ENCODE results near the gene HCN2.
"Not testable (repeated sequence)": the region's sequence is repeated elsewhere in the genome, so short reads cannot be mapped to it uniquely, and the experiment has no call there.

HCN2 gene

DNA sequence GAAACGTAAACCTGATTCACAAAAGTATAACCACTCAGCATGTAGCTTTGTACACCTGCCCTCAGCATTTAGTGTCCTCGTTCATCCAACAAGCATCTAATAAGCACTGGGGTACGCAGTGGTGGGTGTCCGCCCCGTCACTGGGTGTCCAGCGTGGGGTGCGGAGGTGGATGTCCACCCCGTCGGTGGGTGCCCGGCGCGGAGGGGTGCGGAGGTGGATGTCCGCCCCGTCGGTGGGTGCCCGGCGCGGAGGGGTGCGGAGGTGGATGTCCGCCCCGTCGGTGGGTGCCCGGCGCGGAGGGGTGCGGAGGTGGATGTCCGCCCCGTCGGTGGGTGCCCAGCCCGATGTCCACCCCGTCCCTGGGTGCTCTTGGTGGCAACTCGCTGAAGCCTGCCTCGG, 4.5 kb upstream of the HCN2 start:
- DNase-seq (ENCODE audit: low read depth in 2 of 2) = not testable (repeated sequence)

DNA sequence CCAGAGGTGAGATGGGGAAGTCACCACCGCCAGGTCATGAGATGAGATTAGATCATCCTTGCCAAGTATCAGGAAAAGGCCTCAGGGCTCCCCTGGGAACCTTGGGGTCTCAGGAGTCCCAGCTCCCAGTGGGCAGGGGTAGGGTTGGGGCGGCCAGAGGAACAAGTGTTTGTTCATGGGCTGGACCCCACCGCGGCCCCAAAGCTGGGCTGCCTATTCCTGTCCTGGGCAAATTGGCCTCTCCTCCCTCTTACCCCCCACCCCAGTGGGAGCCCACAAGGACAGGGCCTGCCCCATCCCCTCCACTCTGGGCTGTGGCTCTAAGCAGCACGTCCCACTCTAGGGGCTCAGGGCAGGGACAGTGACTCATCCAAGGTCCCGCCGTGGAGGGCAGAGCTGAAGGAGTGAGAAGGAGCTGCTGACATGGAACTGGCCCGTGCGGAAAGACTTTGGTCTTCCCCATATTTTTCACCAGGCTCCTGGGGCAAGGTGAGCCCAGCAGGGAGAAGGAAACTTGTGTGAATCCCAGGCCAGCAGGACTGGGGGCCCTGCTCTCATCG, 4.0 kb upstream of the HCN2 start:
- DNase-seq (ENCODE audit: low read depth in 2 of 2) = no peak

DNA sequence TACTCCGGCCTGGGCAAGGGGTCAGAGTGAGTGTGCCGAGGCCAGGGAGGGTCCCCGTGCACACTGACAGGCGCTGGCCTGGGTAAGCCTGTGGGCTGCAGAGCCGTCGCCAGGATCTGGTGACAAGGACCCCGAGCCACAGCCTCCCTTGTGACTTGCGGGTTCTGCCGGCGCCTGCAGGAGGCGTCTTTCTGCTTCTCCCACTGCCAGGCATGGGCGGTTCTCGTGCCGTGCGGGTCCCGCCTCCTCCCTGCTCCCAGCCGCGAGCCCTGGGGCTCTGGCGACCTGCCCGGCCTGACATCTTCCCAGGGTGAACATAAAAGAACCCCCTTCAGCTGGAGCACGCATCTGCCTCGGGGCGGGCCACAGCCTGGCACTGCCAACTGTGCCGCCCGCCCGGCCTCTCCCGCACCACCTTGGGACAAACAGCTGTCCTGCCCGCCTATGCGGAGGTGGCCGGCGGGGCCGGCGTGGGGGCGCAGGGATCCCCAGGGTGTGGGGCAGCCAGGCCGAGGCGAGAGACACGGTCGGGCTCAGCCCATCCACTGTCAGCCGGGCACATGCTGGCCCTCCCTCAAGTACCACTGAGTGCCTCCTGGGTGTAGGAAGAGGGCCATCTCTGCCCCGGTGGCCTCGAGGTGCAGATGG, 1.5 kb upstream of the HCN2 start:
- peak in 1 of 2 donors; percentile 57 for DNase-seq (ENCODE audit: low read depth in 2 of 2)

DNA sequence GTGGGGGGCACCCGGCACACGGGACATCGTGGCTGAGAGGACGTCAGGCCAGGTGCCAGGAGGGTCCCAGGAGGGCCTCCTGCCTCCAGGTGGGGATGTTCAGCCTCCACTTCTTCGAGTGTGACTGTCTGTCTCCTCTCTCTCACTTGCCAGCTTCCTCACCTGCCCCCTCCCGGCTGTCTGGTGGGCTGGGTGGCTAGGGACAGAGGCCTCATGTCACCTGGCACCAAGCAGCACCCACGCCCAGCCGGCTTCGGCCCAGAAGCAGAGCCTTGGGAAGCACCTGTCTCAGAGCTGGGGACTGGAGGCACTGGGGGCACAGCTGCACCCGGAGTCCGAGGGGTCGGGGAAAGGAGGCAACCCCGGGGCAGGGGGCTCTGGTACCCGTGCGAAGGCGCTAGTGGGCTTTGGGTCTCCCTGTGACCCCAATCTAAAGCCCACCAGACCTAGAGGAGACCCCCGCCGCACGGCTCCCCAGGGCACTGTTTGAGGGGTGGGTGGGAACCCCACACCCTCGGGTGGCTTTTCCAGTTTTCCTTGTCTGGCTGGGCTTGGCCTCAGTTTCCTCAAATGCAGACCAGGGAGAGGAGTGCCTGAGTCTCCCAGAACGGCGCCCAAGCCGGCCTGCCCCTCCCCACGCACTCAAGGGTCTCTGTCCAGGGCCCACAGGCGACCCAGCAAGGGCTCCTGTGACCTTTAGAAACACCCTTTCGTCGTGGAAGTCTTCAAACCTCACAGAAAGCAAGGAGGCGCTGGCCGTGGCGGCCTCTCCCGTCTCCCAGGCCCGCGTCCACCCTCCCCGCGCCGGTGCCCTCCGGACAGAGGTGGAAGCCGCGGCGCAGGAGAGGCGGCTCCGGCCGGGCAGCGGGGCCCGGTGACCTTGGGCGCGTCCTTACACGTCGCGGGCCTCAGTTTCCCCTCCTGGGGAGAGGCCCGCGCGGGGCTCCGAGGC, 664 bp upstream of the HCN2 start:
- DNase-seq (ENCODE audit: low read depth in 2 of 2) = no peak

DNA sequence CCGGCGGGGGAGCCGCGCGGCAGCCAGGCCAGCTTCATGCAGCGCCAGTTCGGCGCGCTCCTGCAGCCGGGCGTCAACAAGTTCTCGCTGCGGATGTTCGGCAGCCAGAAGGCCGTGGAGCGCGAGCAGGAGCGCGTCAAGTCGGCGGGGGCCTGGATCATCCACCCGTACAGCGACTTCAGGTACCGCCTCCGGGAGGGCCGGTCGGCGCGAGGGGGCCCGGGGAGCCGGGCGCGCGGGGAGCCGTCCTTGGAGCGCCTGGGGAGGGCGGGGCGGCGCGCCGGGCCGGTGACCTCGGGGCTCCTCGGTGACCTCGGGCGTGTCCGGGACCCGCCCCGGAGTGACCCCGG, 690 bp downstream of the HCN2 start:
- DNase-seq (ENCODE audit: low read depth in 2 of 2) = no peak

DNA sequence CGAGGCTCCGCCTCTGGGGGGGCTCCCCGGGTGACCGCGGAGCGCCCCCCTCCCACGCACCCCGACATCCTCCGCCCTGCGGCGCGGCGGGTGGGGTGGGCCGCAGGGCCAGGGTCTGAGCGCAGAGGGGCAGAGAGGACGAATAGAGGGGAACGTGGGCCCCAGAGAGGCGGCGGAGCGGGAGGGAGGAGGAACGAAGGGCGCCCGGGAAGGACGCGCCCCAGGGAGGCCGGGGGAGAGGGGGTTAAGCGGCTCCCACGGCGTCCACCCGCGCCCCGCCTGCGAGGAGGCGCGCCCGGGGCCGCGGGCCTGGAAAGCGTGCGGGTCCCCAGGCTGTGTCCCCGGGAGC, 1.0 kb downstream of the HCN2 start:
- no peak for DNase-seq (ENCODE audit: low read depth in 2 of 2)

DNA sequence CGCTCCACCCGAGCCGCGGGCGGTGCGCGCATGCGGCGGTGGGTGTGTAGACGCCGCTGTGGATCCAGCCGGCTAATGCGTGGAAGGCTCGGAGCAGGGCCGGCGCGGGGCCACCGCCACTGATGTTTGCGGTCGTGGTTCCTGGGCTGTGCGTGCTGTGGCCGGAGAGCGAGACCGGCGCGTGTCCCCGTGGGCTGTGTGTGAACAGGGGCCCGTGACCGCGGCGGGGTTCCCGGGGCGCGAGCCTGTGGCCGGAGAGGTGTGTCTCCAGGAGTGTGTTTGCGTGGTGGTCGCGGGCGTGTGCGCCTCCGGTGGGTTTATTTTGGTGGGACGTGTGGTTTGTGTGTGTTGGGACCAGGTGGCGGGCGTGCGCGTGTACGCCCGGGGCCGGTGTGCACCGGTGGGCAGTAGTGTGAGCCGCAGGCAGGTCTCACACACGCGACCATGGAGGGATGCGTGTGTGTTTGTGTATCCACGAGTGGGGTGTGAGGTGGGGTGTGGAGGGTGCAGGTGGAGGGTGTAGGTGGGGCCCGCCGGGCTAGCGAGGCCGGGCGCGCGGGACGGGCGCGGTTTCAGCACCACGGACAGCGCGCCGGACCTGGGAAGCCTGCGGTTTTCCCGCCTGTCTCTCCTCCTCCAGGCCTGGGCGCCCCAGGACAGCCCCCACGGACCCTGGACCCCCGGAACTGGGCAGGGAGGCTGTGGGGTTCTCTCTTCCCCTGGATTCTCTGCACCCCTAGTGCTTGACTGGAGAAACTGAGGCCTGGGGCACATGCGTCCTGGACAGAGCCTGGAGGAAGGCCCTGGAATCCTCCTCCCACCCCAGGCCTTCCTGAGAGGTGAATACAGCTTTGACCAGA, 1.6 kb downstream of the HCN2 start:
- DNase-seq (ENCODE audit: low read depth in 2 of 2) = no peak

DNA sequence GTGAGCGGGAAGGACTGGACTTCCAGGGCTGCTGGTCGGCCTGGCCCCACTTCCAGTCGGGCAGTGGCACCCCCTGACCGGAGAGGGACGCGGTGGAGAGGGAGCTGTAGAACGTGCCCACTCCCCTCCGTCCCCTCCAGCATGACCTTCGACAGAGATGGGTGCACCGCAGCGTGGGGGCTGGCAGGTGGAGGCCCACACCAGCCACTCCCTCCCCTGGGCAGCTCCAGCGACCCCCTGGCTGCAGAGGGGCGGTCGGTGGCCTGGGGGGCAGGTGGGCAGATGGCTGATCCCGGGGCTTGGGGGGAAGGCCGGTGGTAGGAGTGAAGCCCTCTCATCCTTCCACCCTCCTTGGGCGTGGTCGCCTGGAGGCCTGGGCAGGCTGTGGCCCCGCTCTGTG, 2.4 kb downstream of the HCN2 start:
- DNase-seq (ENCODE audit: low read depth in 2 of 2) = no peak

DNA sequence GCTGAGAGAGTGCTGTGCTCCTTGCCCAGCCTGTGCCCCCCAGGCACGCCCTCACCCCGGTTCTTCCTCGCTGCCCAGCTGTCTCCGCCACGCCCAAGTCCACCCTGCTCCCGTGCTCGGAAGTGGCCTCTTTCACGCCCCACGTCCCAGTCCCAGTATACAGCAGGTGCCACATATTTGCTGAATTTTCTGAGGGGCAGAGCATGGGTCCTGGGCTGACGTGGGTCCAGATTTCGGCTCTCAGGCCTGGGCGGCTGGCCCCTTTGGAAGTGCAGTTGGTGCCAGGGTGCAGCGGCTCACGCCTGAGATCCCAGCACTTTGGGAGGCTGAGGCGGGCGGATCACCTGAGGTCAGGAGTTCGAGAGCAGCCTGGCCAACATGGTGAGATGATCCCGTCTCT, 3.4 kb downstream of the HCN2 start:
- DNase-seq (ENCODE audit: low read depth in 2 of 2) = no peak

DNA sequence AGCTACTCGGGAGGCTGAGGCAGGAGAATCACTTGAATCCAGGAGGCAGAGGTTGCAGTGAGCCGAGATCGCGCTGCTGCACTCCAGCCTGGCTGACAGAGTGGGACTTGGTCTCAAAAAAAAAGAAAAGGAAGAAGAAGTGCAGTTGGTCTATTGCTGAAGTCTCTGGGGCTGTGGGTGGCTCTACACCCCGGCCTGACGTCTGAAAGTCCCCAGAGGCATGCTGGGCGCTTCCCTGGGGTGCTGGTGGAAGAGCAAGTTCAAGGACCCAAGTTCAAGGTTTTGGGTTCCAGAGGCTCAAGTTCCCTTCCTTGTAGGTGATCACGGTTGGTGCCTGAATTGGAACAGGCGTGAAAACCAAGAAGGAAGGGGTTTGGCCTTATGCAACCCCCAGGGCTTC, 3.8 kb downstream of the HCN2 start:
- no peak for DNase-seq (ENCODE audit: low read depth in 2 of 2)

DNA sequence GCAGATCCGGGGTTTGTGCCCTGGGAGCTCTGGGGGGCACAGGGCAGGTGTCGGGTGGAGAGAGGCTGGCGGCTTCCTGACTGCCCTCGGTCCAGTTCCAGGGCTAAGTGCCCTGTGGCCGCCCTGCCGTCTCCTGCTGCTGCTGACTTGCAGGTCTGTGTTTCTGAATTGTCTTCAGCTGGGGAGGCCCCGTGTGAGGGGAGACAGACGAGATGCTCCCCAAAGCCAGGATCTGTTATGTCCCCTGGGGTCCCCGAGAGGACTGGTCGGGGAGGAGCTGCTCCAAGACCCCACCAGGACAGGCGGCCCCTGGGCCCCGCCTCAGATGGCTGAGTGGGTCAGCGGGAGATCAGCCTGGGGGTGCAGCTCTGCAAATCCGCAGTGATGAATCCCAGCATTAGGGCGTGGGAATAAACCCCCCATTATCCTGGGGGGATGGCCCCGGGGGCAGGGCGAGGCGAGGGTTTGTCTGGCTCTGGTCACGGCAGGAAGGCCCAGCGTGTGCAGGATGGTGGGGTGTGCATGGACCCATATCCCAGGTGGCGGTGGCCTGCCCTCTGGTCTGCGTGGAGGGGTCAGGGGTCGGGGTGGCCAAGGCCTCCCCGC, 4.7 kb downstream of the HCN2 start:
- no peak for DNase-seq (ENCODE audit: low read depth in 2 of 2)

DNA sequence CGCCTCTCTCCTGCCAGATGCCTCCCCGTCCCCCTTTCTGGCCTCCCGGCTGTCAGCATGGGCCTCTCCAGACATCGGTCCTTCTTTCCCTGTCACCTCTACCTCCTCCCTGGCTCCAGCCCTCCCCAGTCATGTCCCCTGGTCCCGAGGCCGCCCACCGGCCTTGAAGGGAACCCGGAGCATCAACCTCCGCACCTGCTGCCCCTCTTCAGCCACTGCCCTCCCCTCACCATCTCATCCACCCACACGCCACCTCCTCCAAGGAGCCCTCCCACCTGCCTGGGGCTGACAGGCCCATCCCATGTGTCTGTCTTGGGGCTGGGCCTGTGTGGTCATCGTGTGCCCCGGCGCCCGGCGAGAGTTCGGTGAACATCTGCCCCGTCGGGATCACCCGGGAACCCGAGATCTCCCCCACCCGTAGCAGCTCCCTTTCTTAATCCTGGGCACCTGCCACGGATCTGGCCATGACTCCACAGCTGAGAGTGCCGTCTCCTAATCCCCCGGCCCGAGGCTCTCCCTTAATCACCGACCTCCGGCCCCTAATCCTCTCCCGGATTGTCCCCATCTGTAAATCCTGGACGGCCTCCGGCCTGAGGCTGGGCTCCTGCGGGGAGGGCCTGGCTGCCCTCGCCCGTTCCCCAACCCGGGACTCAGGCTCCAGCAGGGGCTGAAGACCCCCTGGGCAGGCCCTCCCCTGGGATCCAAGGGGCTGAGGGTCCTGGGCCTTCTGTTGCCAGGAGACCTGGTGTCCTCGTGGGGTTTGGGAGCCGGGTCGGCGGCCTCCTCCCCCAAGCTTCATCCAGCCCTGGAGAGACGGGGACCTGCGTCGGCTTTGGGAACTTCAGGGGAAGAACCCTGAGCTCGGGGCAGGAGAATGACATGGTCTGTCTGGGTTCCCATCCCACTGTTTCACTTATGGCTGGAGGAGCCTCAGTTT, 5.9 kb downstream of the HCN2 start:
- DNase-seq (ENCODE audit: low read depth in 2 of 2) = no peak

DNA sequence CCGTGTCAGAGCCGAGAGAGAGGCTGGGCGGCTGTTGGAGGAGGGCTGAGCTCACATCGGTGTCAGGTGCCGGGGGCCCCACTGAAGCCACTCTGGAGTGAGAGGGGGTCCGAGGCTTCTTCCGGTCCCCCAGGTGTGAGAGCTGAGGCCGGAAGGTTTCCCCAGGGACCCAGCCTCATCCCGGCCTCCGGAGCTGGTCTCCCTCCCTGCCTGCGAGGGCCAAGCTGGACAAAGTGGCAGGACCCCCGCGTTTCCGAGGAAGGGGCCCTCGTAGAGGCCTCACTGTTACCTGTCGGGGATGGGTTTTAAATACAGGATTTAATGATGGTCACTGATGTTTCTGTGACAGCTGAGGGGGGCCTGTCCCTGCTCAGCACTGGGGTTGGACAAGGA, 6.6 kb downstream of the HCN2 start:
- no peak for DNase-seq (ENCODE audit: low read depth in 2 of 2)

DNA sequence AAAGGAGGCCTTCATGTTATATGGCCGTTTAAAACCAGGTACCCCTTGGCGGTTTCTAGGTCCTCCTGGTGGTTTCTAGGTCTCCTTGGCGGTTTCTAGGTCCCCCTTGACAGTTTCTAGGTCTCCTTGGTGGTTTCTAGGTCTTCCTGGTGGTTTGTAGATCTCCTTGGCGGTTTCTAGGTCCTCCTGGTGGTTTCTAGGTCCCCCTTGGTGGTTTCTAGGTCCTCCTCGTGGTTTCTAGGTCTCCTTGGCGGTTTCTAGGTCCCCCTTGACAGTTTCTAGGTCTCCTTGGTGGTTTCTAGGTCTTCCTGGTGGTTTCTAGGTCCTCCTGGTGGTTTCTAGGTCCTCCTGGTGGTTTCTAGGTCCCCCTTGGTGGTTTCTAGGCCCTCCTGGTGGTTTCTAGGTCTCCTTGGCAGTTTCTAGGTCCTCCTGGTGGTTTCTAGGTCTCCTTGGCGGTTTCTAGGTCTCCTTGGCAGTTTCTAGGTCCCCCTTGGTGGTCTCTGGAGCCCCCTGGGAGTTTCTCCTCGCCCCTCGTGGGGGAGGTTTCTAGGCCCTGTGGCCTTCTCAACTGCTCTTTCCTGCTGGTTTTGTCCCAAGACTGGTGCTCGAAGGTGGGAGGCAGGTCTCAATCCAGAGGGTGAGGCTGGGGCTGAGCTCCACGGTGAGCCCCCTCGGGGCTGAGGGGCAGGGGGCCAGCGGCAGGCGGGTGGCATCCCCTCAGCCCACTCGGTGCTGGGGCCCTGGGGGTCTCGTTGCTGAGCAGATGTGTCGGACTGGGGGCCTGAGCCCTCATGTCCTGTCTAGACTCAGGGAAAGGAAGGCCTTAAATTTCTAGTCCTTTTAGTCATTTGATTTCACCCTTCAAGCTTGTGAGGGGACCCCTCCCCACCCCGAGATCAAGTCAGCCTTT, 8.0 kb downstream of the HCN2 start:
- DNase-seq (ENCODE audit: low read depth in 2 of 2) = no peak

DNA sequence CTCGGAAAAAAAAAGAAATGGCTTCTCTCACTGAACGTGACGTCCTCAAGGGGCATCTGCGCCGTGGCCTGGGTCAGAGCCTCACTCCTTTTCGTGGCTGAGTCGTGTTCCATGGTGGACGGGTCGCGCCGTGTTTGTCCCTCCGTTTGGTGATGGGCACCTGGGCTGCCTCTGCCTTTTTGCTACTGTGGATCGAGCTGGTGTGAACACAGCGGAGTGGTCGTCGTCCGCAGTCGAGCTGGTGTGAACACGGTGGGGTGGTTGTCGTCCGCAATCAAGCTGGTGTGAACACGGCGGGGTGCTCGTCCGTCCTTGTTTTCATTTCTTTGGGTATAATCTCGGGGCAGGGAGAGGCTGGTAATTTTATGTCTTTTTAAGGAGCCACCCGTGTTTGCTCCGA, 11.6 kb downstream of the HCN2 start:
- no peak for DNase-seq (ENCODE audit: low read depth in 2 of 2)

DNA sequence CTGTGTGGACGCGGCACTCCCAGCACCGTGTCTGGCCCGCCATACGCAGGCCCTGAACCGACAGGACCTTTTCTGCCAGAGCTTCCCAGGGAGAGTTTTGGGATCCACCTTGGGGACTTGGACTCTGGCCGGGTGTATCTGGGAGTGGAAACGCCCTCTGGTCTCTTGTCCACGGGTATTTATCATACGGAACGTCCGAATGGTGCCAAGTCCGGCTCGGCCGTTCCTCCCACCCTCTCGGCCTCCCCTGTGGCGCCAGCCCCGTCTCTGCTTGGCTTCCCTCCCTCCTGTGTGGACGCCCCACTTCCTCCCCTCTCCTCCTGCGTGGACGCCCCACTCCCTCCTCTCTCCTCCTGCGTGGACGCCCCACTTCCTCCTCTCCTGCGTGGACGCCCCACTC, 12.1 kb downstream of the HCN2 start:
- DNase-seq (ENCODE audit: low read depth in 2 of 2) = no peak

DNA sequence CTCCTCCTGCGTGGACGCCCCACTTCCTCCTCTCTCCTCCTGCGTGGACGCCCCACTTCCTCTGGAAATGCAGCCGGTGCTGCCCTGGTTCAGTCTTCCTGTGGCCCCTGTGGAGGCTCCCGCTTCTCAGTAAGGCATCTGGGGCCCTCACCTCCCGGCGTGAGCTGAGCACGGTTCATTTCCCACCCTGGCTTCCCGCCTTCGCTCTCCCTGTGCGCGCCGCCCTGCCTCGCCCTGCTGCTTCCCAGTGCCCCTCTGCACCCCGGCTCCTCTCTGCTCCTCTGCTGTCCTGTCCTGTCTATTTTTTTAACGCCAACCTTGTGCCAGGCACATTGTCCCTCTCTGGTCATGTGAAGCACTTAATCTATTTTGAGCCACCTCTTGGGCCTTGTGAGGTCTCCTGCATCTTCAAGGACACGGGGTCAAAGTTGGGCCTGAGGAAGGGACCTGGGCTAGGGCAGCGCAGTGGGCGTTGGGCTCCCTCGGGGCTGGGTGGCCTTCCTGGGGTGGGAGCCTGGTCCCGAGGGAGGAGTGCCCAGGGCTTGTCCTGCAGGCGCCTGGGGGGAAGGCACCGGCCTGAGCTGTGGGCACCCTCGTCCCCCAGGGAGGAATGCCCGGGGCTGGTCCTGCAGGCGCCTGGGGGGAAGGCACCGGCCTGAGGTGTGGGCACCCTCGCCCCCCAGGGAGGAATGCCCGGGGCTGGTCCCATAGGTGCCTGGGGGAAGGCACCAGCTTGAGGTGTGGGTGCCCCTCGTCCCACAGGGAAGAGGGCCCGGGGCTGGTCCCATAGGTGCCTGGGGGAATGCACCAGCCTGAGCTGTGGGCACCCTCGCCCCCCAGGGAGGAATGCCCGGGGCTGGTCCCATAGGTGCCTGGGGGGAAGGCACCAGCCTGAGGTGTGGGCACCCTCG, 13.0 kb downstream of the HCN2 start:
- no peak for DNase-seq (ENCODE audit: low read depth in 2 of 2)

DNA sequence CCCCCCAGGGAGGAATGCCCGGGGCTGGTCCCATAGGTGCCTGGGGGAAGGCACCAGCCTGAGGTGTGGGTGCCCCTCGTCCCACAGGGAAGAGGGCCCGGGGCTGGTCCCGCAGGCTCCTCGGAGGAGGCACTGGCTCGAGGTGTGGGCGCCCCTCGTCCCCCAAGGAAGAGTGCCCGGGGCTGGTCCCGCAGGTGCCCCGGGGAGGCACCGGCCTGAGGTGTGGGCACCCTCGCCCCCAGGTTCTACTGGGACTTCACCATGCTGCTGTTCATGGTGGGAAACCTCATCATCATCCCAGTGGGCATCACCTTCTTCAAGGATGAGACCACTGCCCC, 13.6 kb downstream of the HCN2 start:
- DNase-seq (ENCODE audit: low read depth in 2 of 2) = not testable (repeated sequence)

DNA sequence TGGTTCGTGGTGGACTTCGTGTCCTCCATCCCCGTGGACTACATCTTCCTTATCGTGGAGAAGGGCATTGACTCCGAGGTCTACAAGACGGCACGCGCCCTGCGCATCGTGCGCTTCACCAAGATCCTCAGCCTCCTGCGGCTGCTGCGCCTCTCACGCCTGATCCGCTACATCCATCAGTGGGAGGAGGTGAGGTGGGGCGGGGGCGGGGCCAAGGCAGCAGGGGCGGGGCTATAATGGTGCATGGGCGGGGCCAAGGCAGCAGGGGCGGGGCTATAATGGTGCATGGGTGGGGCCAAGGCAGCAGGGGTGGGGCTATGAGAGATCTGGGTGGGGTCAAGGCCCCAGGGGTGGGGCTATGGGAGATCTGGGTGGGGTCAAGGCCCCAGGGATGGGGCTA, 14.1 kb downstream of the HCN2 start:
- DNase-seq (ENCODE audit: low read depth in 2 of 2) = not testable (repeated sequence)

All from stimulated activated CD8-positive, alpha-beta memory T cell treated with anti-CD3 and anti-CD28 coated beads, Interleukin-2, amount 100 ng/mL, for 48 hours (primary cell).